ENCODE results near the gene ADAMTS2. TPM values are rescaled to one million over a fixed set of nuclear protein-coding genes. Genes with fewer than 3 reads are reported as not detected.

ADAMTS2 gene
- total and polyA plus RNA-seq, 2 experiments from 2014 or later: 1.6 to 8.1 TPM

- TF ChIP-seq ETS1 (IDR thresholded peaks at IDR 0.05) (no peak), STAT1 (IDR thresholded peaks at IDR 0.05; ENCODE audit: unreplicated experiment) (no peak), JUNB (IDR thresholded peaks at IDR 0.05; ENCODE audit: unreplicated experiment) (no peak), CREB1 (CRISPR knock-in tag; IDR thresholded peaks at IDR 0.05; ENCODE audit: low read depth) (no peak)
Measured at GRCh38 chr5:179268399-179268952, 76.8 kb downstream of the ADAMTS2 start (continued).

- no peaks in the 10 kb centered on the region for H3F3A ChIP-seq (replicated peaks; ENCODE audit: low read depth)
- no peaks in the 10 kb centered on the region for H3K79me2 ChIP-seq (replicated peaks; ENCODE audit: insufficient read depth)
- no peak overlapping the region for H3K4me3 ChIP-seq
- Mint-ChIP-seq H3K4me1 (peaks cover 9% of the 10 kb centered on the region), H3K4me3 (no peak overlapping the region), H3K27me3 (ENCODE audit: insufficient read depth, low read depth, poor library complexity) (peaks cover 9% of the 10 kb centered on the region), H3K27ac (no peak overlapping the region), H3K36me3 (ENCODE audit: low read depth) (no peaks in the 10 kb centered on the region; the same call in 2 of the 3 replicates), H3K9me3 (no peaks in the 10 kb centered on the region)
- no peaks in the 10 kb centered on the region for H4K20me1 ChIP-seq (replicated peaks; ENCODE audit: insufficient read depth)
- H3K9me2 ChIP-seq (ENCODE audit: insufficient read depth): no peaks in the 10 kb centered on the region
- no peak for TF ChIP-seq EZH2phosphoT487 (IDR thresholded peaks at IDR 0.05; ENCODE audit: unreplicated experiment)
- no peak for TF ChIP-seq JUNB (IDR thresholded peaks at IDR 0.05; ENCODE audit: unreplicated experiment)
- TF ChIP-seq POLR2AphosphoS5 (IDR thresholded peaks at IDR 0.05; ENCODE audit: low read depth): no peak
- no peak for TF ChIP-seq ZNF462 (CRISPR knock-in tag; IDR thresholded peaks at IDR 0.05)
- TF ChIP-seq CREB1 (CRISPR knock-in tag; IDR thresholded peaks at IDR 0.05; ENCODE audit: low read depth): no peak
- TF ChIP-seq STAT1 (IDR thresholded peaks at IDR 0.05; ENCODE audit: unreplicated experiment): no peak
- TF ChIP-seq ETS1 (IDR thresholded peaks at IDR 0.05): no peak
- no peak for TF ChIP-seq ZNF114 (CRISPR knock-in tag; IDR thresholded peaks at IDR 0.05)
- TF ChIP-seq CTCF (conservative IDR thresholded peaks at IDR 0.05; ENCODE audit: low read depth in 2 of 2): no peak
- no peak overlapping the region for H3K27ac ChIP-seq (ENCODE audit: low read depth)
- no peak overlapping the region for H2AFZ ChIP-seq
- H3K4me2 ChIP-seq: no peak overlapping the region
- no peaks in the 10 kb centered on the region for H3K36me3 ChIP-seq (ENCODE audit: insufficient read depth)
- ATAC-seq (no peak), DNase-seq (ENCODE audit: low spot score) (no peak)
- H3K4me1 ChIP-seq (ENCODE audit: insufficient read depth): no peaks in the 10 kb centered on the region
- H3K27me3 ChIP-seq (ENCODE audit: insufficient read depth): no peaks in the 10 kb centered on the region
Measured at GRCh38 chr5:179267671-179268083, 77.6 kb downstream of the ADAMTS2 start.

Data from GM23338 (cell line).